ENCODE data around the gene SLC24A3.

DNA sequence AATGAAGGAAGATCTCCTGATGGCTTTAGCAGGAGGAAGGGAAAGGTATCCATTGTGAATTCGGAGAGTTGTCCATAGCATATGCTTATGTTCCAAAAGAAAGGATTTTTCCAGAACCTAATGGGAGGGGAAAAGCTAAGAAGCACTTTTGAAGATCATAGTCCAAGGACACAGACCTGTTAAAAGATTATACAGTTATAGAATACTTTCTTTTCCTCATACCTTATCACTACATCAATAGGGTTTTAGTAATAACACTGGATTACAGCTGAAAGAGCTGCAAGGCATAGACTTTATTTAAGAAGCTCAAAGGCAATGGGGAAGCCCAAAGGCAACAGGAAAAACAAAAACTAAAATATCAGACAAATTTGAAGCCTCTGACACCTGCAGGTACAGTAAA, 39.8 kb upstream of the SLC24A3 start:
- TF ChIP-seq, protein P1, sequence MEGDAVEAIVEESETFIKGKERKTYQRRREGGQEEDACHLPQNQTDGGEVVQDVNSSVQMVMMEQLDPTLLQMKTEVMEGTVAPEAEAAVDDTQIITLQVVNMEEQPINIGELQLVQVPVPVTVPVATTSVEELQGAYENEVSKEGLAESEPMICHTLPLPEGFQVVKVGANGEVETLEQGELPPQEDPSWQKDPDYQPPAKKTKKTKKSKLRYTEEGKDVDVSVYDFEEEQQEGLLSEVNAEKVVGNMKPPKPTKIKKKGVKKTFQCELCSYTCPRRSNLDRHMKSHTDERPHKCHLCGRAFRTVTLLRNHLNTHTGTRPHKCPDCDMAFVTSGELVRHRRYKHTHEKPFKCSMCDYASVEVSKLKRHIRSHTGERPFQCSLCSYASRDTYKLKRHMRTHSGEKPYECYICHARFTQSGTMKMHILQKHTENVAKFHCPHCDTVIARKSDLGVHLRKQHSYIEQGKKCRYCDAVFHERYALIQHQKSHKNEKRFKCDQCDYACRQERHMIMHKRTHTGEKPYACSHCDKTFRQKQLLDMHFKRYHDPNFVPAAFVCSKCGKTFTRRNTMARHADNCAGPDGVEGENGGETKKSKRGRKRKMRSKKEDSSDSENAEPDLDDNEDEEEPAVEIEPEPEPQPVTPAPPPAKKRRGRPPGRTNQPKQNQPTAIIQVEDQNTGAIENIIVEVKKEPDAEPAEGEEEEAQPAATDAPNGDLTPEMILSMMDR (IDR thresholded peaks at IDR 0.05): no peak
- no peak for TF ChIP-seq POLR2A (IDR thresholded peaks at IDR 0.05)
